PC-9 (cell line): Measurements from ENCODE around the gene UVSSA.

Experiments used
- EZH2 ChIP-seq: fragments of 200-600 bp; sonication (generic); IDR thresholded peaks from 2 replicates; pipeline ENCODE4 v1.8.0; 2017; ENCODE audit warnings: antibody characterized with exemption, low read depth
- TF ChIP-seq, protein P1 (sequence below): fragments of 200-600 bp; sonication (generic); conservative IDR thresholded peaks from 2 replicates; pipeline ENCODE4 v1.6.1; 2017; ENCODE audit warnings: mixed run types, antibody characterized with exemption, mild to moderate bottlenecking, moderate library complexity

DNA sequence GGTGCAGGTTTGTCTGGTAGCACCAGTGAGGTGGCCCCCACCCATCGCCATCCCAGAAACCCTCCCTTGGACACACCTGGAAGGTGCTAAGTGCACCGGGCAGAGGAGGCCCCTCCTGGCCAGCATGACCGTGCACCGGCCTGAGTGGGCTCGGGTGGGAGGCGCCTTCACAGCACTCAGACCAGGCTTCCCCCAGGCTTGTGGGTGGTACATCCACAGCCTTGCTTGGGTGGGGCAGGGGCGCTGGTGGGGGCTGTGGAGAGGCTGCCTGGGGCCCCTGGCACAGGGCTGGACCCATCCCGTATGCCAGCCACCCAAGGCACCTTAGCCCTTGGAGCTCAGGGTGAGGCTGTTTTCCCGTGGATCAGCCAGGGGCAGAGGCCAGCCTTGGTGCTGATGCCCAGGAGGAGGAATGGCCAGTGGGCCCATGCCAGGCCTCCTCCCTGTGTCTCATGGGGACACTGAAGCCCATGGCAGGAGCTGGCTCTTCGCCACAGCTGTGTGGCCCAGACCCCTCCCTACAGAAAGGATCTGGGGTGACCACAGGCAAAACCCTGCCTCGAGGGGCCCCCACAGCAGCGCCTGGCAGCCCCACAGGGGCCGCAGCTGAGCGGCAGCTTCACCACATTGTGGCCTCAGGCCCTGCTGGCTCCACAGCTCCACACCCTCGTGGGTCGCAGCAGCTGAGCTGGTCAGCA, 37.8 kb downstream of the UVSSA start:
- TF ChIP-seq, protein P1, sequence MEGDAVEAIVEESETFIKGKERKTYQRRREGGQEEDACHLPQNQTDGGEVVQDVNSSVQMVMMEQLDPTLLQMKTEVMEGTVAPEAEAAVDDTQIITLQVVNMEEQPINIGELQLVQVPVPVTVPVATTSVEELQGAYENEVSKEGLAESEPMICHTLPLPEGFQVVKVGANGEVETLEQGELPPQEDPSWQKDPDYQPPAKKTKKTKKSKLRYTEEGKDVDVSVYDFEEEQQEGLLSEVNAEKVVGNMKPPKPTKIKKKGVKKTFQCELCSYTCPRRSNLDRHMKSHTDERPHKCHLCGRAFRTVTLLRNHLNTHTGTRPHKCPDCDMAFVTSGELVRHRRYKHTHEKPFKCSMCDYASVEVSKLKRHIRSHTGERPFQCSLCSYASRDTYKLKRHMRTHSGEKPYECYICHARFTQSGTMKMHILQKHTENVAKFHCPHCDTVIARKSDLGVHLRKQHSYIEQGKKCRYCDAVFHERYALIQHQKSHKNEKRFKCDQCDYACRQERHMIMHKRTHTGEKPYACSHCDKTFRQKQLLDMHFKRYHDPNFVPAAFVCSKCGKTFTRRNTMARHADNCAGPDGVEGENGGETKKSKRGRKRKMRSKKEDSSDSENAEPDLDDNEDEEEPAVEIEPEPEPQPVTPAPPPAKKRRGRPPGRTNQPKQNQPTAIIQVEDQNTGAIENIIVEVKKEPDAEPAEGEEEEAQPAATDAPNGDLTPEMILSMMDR = no peak
- TF ChIP-seq EZH2 = no peak
